Stimulated activated CD4-positive, alpha-beta T cell treated with anti-CD3 and anti-CD28 coated beads, Interleukin-12 subunit alpha, Interleukin-12 subunit beta, amount 100 ng/mL, for 24 hours (primary cell): ENCODE results near the gene RAD1.
A peak's percentile ranks its signal among the peaks of the same experiment; 100 is the strongest.
"Not testable (repeated sequence)": the region's sequence is repeated elsewhere in the genome, so short reads cannot be mapped to it uniquely, and the experiment has no call there.

Experiments used
- DNase-seq, 2 experiments: peaks; one replicate each; pipeline ENCODE4 v3.0.0-alpha.2; 2020; ENCODE audit warnings: low read depth in 2 of 2

The RAD1 gene

GRCh38 chr5:34915139-34915855, at the start of gene RAD1, which contains the start of gene BRIX1:
TSS of gene RAD1 (minus strand) at chr5:34915504. CDS start at chr5:34914892, 612 bp downstream.
TSS of gene BRIX1 (plus strand) at chr5:34915711. CDS start at chr5:34915739, 28 bp downstream.
- DNase-seq = peak; percentile 89 to 90

GRCh38 chr5:34959323-34959722, 44.0 kb upstream of the RAD1 start:
- DNase-seq = no peak

- DNase-seq = no peak
These were observed 42.8 kb upstream of the RAD1 start for GRCh38 chr5:34957857-34958690.

GRCh38 chr5:34957321-34957720, 42.0 kb upstream of the RAD1 start:
- no peak for DNase-seq

- no peak for DNase-seq
These were observed 29.2 kb upstream of the RAD1 start for GRCh38 chr5:34944460-34945047.

GRCh38 chr5:34944044-34944443, 28.7 kb upstream of the RAD1 start:
- DNase-seq = no peak

GRCh38 chr5:34941936-34942335, 26.6 kb upstream of the RAD1 start:
- no peak for DNase-seq

GRCh38 chr5:34932947-34933346, 17.6 kb upstream of the RAD1 start:
- DNase-seq = no peak

GRCh38 chr5:34930870-34931269, 15.6 kb upstream of the RAD1 start:
- DNase-seq = no peak

- DNase-seq = no peak
These were observed 15.1 kb upstream of the RAD1 start for GRCh38 chr5:34930462-34930844.

GRCh38 chr5:34929720-34930461, 14.6 kb upstream of the RAD1 start:
- DNase-seq = peak; percentile 49 to 62

GRCh38 chr5:34929134-34929719, 13.9 kb upstream of the RAD1 start, which contains the start of gene DNAJC21:
TSS of gene DNAJC21 (plus strand) at chr5:34929559. CDS start at chr5:34929820, 261 bp downstream.
- peak; percentile 95 to 98 for DNase-seq

GRCh38 chr5:34928267-34928666, 13.0 kb upstream of the RAD1 start:
- DNase-seq = no peak

GRCh38 chr5:34927785-34928184, 12.5 kb upstream of the RAD1 start:
- no peak for DNase-seq

- DNase-seq = no peak
These were observed 11.1 kb upstream of the RAD1 start for GRCh38 chr5:34926318-34926888.

GRCh38 chr5:34924462-34924765, 9.1 kb upstream of the RAD1 start:
- no peak for DNase-seq

GRCh38 chr5:34923694-34924461, 8.6 kb upstream of the RAD1 start:
- no peak for DNase-seq

GRCh38 chr5:34923256-34923655, 8.0 kb upstream of the RAD1 start:
- DNase-seq = not testable (repeated sequence)

GRCh38 chr5:34919077-34919476, 3.8 kb upstream of the RAD1 start:
- DNase-seq = no peak

- DNase-seq = no peak
These were observed 2.7 kb upstream of the RAD1 start for GRCh38 chr5:34918025-34918424.
